ENCODE results near the gene RGS7BP. TPM values are rescaled to one million over a fixed set of nuclear protein-coding genes. Genes with fewer than 3 reads are reported as not detected.

Gene RGS7BP
- total RNA-seq, 1 experiment from 2014 or later: not detected

GRCh38 chr5:64653766-64654560 is 148.1 kb downstream of the RGS7BP start:
- no peaks in the 10 kb centered on the region for H3K36me3 ChIP-seq (ENCODE audit: control insufficient read depth in 1 of 2, insufficient read depth in 2 of 2, low read length in 2 of 2)
- H2AFZ ChIP-seq (ENCODE audit: low read depth, low read length, poor library complexity, severe bottlenecking): no peak overlapping the region
- ChIA-PET POLR2A (no interaction called here), CTCF (no interaction called here), RAD21 (ENCODE audit: low non-redundant PET in 1 of 2, low total read pairs in 2 of 2, uncharacterized antibody in 2 of 2, unreplicated experiment in 2 of 2) (no interaction called here)
- BruUV-seq (replicated peaks): no TSS peak
- H3K9me3 ChIP-seq (ENCODE audit: control insufficient read depth in 1 of 2, insufficient read depth in 1 of 2, low read depth in 1 of 2, low read length in 2 of 2): no peaks in the 10 kb centered on the region
- no peak overlapping the region for H3K4me2 ChIP-seq (ENCODE audit: low read length)
- H3K27me3 ChIP-seq (ENCODE audit: insufficient read depth, low read length): no peaks in the 10 kb centered on the region
- TF ChIP-seq SRF (IDR thresholded peaks at IDR 0.05; ENCODE audit: low read depth): no peak
- no peak for TF ChIP-seq EZH2phosphoT487 (IDR thresholded peaks at IDR 0.05; ENCODE audit: borderline replicate concordance)
- no peak for TF ChIP-seq POLR2AphosphoS5 (IDR thresholded peaks at IDR 0.05; ENCODE audit: low read depth, low read length)
- TF ChIP-seq CBX3 (IDR thresholded peaks at IDR 0.05; ENCODE audit: low read depth): no peak
- TF ChIP-seq MAX (IDR thresholded peaks at IDR 0.05): no peak
- no peak for TF ChIP-seq SP1 (IDR thresholded peaks at IDR 0.05; ENCODE audit: low read depth)
- TF ChIP-seq EZH2 (IDR thresholded peaks at IDR 0.05): no peak
- TF ChIP-seq ZNF274 (IDR thresholded peaks at IDR 0.05; ENCODE audit: low read depth, low read length): no peak
- TF ChIP-seq RAD21 (IDR thresholded peaks at IDR 0.05; ENCODE audit: low read depth): no peak
- TF ChIP-seq POLR2A (IDR thresholded peaks at IDR 0.05; ENCODE audit: borderline replicate concordance, extremely low read depth, insufficient read depth, insufficient read length): no peak
- no peak for TF ChIP-seq ELF1 (IDR thresholded peaks at IDR 0.05; ENCODE audit: borderline replicate concordance, low read depth)
- TF ChIP-seq ZBTB33 (IDR thresholded peaks at IDR 0.05; ENCODE audit: extremely low read depth, insufficient replicate concordance, low read length): no peak
- no peak for TF ChIP-seq TCF7L2 (IDR thresholded peaks at IDR 0.05; ENCODE audit: borderline replicate concordance, extremely low read depth, insufficient read depth, insufficient read length)
- no peak for TF ChIP-seq CTCF (IDR thresholded peaks at IDR 0.05 in 2 of 3, conservative IDR thresholded peaks at IDR 0.05 in 1 of 3; ENCODE audit: borderline replicate concordance in 1 of 3, insufficient read depth in 1 of 3, low read depth in 2 of 3, low read length in 2 of 3)
- TF ChIP-seq CEBPB (IDR thresholded peaks at IDR 0.05; ENCODE audit: low read depth): no peak
- no peak for TF ChIP-seq REST (IDR thresholded peaks at IDR 0.05; ENCODE audit: low read depth)
- no peak for TF ChIP-seq SIN3A (IDR thresholded peaks at IDR 0.05; ENCODE audit: low read depth)
- no peak for TF ChIP-seq JUND (IDR thresholded peaks at IDR 0.05)
- no peak for TF ChIP-seq EGR1 (IDR thresholded peaks at IDR 0.05; ENCODE audit: low read depth)
- H3K4me1 ChIP-seq (ENCODE audit: control insufficient read depth in 1 of 2, insufficient read depth in 2 of 2, low read length in 2 of 2): no peaks in the 10 kb centered on the region
- intact Hi-C loops (cut with micrococcal nuclease): no loop called here
- DNase-seq (ENCODE audit: low read depth, low spot score): no peak
- no peak overlapping the region for H3K9ac ChIP-seq (ENCODE audit: low read length)
- ATAC-seq: no peak
- no peak overlapping the region for H3K27ac ChIP-seq (ENCODE audit: low read depth, low read length)
- no peaks in the 10 kb centered on the region for H3K79me2 ChIP-seq (ENCODE audit: insufficient read depth, low read length)
- H3K9me2 ChIP-seq (ENCODE audit: insufficient read depth): no peaks in the 10 kb centered on the region
- no peak overlapping the region for H3K4me3 ChIP-seq (replicated peaks in 1 of 2; ENCODE audit: low read depth in 1 of 2, low read length in 2 of 2)
- no peaks in the 10 kb centered on the region for H4K20me1 ChIP-seq (ENCODE audit: insufficient read depth)
